EH (cell line): ENCODE data around the gene KIF26B.
A peak's percentile ranks its signal among the peaks of the same experiment; 100 is the strongest.

Source experiments
- DNase-seq: peaks from one replicate; pipeline ENCODE4 v3.0.0-alpha.2; 2015; ENCODE audit warnings: low read depth

KIF26B gene

DNA sequence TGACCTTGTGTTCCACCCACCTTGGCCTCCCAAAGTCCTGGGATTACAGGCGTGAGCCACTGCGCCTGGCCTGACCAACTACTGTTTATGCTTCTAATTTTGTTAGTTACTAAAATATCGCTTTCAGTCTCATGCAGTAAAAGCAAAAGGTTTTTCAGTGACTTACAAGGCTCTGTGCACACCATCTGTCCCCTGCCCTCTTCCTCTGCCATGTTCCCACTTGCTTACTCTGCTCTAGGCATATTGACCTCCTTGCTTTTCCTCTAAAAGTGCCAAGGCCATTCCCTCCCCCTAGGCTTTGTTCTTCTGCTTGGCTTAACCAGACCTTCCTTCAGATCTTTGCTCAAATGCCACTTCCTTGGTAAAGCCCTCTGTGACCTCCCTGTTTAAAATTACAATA, 276.9 kb downstream of the KIF26B start:
- DNase-seq, result no peak

DNA sequence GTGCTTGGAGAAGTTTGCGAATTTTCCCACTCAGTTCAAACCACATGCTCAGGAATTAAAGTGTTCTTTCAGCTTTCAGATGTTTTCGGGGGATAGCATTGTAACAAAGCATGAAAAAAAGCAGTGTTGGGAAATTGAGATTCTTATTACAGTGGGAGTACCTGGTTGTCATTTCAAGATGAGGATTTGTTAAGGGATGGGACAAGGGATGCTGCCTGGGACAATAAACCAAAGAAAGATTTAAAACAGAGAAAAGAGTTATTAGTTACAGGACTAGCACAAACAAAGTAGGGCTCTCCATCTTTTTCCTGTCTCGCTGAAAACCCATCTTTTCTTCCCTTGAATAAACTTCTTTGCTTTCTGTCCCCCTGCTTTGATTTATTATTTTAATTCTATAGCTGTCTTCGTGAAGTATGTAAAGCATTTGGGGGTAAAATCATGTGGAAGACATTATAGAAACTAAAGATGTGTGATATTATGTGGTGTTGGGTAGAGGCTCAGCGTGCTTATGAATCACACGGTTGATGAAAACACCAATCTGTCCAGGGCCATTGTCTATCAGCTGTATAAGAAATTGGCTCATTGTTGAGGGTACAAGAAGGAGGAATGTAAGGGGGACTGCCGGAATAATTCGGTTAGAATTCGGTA, 277.6 kb downstream of the KIF26B start:
- DNase-seq, result no peak

DNA sequence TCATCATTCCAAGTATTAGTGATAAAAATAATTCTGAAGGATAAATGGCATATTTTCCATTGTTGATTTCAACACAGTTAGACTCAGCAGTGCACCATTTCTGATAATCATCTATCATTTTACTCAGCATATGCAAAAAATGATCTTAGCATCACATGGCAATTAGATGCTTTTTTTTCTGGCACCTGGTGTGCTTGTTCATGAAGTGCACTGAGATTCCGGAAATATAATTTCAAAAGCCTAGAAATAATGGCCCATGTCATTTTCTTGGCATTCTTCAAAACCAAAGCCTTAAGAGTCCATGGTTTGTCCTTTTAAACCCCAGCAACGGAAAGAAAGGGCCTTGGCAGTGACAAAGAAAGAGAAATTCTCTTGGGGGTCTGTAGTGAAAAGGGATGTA, 278.8 kb downstream of the KIF26B start:
- no peak for DNase-seq

DNA sequence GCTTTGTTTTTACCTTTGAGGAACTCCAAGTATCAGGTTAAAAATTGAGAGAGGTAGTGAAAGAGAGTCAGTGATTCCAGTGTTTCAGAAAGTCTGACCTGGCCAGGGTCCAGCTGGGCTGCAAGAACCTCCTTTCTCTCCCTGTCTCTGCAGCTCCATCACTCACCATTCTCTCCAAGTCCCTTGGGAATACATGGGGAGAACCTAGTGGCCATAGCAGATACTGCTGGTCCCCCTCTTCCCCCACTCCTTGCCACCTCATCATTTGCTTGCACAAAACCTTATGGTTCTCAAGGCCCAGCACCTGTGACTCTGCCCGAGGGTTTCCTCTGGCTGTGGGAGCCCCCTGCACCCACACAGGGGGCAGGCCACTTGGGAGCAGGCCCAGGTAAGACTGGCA, 279.5 kb downstream of the KIF26B start:
- no peak for DNase-seq

DNA sequence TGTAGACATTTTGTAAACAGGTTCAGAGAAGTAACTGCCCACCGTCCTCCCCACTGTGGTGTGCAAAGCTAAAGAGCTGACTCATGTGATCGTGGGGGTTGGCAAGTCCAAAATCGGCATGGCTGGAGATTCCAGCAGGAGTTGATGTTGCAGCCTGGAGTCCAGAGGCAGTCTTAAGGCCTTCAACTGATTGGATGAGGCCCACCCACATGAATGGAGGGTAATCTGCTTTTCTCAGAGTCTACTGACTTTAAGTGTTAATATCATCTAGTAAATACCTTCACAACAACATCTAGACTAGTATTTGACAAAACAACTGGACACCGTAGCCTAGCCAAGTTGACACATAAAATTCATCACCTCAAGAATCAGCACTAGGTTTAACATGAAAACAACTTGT, 281.6 kb downstream of the KIF26B start:
- DNase-seq, result no peak

DNA sequence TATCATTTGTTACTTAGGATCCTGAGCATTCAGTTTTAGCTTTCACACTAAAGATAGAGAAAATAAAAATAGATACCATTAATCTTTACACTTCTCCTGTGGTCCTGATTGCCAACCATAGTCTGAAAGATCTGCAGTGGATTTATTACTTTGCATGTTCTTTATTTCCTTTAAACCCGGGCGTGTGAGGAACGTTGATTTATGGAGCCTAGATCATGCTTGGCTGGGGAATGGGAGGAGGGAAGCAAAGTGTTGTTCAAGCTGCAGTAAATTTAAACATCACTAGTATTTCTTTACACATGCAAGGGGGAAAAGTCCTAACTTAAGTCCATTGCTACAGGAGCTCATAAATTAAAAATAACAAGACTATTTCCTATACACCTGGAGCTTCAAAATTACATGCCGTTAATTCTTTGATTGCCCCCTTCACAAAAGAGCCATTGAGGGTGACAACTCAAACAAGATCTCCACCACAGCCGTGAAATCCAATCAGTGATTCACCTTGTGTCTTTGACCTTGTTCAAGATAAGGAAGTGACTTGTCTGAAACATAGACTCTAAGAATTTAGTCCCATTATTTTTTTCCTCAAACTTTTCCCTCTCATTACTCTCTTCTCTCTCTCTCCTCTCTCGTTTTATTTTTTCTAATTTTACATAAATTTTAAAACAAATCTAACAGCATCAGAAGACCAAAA, 282.7 kb downstream of the KIF26B start:
- no peak for DNase-seq

DNA sequence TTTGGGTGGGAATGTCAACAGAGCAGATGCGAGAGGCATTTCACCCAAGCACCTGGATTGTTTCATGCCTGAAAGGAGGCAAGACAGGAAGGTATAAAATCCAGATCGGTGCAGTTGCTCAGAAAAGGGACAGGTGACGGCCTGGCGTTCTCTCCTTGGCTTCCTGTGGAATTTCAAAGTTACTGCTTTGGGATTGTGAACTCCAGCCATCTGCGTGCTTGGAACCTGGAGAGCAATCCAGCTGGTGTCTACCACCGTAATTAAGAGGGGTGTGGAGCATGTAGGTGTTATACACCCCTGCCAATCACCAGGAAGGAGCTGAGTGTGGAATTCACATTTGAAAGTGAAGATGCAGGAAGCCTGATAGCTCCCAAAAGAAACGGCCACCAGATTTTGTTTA, 286.1 kb downstream of the KIF26B start:
- no peak for DNase-seq

DNA sequence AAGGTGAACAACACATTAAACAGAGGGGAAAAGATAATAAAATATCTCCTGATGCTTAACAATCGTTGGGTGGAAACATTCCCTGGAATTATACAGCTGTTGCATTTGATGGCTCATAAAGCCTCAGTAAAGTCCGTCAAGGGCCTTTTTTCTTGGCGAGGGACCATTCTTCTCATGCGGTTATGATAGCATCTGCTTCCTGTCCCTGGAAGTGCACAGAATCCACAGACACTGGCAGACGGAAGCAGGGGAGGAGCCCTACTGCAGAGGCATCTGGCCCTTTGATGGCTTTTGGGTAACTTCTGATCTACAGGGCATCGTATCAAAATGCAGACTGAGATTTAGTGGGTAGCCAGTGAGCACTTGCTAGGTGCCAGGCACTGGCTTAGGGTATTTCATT, 286.9 kb downstream of the KIF26B start:
- DNase-seq, result peak; percentile 59

DNA sequence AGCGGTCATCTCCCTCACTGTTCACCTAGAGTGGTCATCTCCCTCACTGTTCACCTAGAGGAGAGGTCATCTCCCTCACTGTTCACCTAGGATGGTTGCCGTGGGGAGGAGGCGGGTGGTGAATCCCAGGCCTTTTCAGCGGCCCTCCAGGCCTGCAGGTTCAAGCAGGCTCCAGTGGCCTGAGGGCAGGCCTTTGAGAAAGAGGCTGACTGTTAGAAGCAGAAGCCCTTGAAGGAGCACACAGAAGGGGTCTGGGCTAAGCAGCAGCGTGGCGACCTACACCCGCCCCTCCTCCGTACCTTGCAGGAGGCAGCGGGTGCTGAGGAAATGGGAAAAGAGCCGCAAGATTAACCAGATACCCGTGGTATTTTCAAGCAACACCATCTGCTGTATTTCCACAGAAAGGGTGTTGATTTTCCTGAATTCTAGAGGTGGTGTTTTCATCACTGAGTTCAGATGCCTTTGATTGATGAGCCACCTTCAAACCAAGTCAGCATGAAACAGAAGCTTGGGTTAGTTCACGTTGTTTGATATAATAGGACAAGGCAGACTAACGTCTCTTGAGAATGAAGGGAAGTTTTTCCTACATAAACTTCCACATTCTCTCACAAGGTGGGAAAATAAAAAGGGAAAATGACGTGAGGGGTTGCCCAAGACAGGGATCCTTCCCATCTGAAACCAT, 289.5 kb downstream of the KIF26B start:
- DNase-seq, result no peak

DNA sequence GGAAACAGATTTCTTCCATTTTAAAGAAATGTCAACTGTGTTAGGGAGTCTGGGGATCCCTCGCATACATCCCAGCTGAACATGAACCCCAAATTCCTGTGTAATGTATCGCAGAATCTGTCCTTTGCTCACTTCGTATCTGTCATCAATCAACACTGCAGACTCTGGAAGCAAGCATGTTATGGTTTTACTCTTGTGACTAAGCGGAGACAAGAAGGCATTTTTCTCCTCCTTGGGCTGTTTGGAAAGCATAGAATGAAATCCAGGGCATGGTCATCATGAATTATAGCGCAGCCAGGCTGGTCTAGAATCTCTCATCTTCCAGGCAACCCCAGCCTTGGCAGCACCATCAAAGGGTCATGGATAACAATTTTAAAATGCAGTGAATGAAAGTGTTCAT, 290.2 kb downstream of the KIF26B start:
- DNase-seq, result no peak

DNA sequence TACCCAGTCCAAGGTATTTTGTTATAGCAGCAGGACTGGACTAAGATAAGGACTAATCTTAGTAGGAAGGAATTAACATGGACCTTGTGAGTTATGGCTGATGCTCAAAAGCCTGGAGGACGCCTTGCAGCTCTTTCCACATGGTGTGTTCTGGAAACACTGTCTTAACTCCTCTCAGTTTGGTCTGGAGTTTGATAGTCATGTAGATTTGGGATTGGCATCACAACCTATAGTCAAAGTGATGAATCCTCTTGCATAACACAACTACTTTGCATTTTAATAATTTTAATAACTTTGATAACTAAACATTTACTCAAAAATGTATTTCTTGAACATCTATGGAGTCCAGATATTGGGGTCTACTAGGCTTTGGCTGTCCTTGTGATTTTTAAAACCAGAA, 293.7 kb downstream of the KIF26B start:
- no peak for DNase-seq

DNA sequence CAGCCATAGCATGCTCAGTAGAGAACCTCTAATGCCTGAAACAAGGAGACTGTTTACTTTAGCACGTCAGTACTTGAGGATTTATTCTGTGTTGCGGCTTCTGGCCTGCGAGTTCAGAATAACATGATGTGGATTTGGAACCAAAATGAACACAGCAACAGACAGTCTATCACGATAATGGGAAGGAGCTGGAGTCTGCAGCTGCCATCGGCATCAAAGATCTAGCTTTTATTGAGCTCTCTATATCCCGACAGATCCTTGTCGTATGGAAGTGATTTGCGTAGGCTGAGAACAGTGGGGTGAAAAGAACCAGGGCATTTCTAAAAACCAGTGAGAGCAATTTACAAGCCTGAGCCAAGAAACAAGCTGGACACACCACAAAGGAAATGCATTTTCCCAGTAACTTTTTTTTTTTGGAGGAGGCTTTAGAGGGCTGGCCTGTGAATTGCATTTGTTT, 294.2 kb downstream of the KIF26B start:
- DNase-seq, result no peak

DNA sequence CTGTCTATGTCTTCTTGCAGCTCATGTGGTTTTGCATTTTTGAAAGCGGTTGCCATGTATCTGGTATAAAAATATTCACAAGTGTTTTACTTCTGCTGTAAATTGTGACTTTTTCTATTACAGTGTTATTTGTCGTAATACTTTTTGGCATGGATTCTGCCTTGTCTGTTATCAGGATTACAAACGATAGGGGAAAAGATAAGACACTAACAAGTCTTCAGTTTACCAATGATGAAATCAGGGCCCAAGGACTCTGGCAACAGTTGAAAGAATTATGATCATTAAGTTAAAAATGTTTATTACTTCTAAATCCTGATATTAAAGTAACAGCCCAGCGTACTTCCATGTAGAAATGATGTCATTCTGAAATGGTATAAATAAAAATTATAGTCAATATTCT, 298.8 kb downstream of the KIF26B start:
- DNase-seq, result no peak

DNA sequence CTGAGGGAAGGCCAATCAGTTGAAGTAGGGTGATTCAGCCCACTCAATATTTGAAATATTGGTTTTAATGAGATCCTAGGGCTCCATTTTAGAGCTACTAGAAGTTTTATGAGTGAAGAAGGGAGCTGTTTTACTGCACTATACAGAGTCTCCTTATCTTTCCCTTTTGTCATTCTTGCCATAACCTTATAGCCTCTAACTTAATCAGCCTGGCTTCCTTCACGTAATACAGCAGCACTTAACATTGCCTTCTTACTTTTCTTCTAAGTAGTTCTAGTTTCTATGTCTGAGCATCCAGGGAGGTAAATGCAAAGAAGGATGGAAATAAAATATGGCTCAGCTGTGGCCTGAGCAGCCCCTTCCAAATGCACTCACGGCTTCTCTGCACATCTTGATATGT, 299.3 kb downstream of the KIF26B start:
- no peak for DNase-seq

DNA sequence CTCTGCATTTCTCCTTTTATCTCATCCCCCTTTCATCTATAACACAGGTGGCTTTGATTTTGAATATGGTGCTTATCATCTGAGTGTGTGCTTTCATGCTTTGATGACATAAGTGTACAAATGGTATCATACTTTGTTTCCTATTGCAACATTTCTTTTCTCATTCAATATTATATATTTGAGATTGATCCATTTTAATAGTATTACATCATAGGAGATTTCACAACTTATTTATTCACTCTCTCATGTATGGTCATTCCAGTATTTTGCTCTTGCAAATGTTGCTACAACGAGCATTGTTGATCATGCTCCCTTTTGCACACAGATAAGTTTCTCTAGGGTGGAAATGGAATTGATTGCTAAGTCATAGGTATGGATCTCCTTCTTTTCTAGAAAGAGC, 302.8 kb downstream of the KIF26B start:
- no peak for DNase-seq

DNA sequence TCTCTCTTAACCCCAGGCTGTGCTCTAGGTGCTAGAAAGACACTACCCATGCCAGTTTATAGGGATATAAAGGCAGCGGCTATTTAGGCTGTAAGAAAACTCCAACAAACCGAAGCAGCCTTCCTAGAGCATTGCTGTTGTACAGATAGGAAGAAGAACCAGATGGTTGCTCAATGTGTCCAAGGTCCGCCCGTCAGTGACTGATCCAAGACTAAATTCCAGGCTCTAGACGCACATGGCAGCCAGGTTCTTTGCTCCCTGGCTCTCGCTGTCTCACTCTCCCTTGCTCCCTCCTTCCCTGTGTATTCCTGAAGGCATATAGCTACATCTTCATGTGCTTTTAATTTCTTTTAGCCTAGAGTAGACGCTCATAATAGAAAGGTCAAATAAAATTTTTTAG, 303.4 kb downstream of the KIF26B start:
- peak; percentile 65 for DNase-seq

DNA sequence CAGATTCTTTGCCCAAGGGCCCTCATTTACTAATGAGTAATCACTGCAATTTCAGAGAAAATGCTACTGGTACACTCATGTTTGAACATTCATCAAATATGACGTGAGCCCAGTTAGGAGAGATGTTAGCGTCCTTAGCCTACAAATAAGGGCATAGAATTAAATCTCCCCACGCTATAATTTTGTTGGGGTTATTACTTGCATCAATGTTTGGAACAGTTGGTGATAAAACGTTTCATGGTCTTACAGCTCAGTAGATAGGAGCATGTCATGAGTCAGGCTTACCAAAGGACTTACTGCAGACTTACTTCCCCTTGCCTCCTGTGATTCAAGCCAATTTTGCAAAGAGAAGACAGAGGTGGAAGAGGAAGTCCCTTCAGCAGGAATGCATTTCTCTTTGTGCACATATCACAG, 304.0 kb downstream of the KIF26B start:
- peak; percentile 84 for DNase-seq

DNA sequence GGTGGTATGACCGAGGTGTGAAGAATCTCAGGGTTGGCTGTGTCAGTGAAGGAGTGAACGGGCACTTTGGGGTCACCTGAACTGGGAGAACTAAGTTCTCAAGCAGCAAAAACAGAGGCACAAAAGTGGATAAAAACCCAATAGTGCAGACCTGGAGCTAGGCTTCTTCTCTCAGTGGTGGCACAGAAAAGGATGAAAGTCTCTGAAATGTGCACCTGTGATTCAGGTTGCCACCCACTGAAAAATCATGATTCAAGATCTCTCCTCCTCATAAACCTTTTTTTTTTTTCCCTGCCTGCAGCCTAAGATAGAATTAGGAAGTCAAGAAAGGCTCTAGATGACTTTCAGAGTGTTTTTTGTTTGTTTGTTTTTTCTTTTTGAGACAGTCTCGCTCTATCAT, 304.8 kb downstream of the KIF26B start:
- DNase-seq, result no peak

DNA sequence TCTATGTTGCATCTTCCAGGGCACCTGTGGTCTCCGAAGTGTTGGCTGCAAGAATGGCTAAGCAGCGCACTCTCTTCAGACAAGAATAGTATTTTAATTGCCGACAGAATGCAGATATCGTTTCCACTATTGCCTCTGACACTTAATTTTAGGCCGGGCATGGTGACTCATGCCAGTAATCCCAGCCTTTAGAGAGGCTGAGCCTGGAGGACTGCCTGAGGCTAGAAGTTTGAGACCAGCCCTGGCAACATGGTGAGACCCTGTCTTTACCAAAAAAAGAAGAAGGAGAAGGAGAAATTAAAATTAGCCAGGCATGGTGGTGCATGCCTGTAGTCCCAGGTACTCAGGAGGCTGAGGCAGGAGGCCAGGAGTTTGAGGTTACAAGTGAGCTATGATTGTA, 306.9 kb downstream of the KIF26B start:
- DNase-seq, result no peak

DNA sequence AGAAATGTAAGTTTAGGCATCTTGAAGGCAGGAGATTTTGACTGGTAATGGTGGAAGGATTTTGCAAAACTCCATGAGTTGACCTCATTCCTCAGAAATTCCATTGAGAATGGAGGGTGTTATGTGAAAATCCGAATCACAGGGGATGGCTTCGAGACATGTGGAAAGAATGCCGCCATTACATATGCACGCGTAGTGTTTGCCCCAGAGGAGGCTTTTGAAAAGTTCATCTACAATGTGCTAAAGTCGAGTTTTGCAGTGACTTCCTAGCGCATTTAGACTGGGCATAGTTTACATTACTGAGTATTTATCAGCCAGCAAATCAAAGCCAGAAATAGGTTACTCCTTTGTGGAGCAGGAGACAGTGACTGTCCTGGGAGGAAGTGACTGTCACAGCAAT, 307.4 kb downstream of the KIF26B start:
- DNase-seq, result peak; percentile 8

DNA sequence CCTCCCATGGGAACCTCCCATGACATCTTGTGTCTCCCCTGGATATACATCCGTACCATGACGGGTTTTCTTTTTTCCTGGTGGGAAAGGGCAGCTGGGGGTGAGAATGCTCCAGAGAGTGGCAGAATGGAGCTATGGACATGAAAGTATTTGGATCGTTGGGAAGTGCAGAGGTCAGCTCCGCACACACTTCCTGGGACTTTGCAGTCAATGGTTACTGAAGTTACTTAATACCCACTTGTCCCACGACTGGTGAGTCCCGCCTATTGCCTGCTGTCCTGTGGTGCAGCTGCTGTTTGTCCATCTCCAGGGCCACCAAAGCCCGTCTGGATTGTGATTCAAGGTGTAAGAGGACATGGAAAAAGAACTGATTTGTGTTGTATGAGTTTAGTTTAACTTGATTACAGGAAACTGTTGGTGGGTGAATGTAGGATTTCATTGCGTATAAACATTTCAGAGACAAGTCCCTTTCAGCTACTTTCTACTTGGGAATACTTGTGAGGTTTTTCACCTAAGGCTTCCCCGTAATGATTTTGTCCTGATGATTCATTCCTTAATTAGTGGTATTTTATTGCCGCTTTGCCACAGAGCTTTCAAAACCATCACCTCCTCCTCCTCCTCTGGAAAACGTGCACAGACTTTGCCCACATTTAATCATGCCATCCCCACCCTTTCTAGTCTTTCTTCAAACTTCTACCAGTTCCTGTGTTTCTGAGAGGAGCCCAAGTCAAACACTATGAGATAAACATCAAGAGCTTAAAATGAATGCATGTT, 308.8 kb downstream of the KIF26B start:
- no peak for DNase-seq

DNA sequence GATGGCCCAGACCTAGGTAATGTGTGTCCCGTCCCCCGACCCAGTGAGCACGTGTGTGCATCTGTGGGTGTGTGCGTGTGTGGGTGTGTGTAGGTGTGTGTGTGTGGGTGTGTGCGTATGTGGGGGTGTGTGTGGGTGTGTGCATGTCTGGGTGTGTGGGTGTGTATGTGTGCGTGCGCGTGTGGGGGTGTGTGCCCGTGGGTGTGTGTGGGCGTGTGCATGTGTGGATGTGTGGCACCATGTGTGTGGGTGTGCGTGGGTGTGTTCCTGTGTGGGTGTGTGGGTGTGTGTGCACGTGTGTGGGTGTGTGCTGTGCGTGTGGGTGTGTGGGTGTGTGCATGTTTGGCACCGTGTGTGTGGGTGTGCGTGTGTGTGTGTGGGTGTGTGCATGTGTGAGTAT, 309.5 kb downstream of the KIF26B start:
- no peak for DNase-seq

DNA sequence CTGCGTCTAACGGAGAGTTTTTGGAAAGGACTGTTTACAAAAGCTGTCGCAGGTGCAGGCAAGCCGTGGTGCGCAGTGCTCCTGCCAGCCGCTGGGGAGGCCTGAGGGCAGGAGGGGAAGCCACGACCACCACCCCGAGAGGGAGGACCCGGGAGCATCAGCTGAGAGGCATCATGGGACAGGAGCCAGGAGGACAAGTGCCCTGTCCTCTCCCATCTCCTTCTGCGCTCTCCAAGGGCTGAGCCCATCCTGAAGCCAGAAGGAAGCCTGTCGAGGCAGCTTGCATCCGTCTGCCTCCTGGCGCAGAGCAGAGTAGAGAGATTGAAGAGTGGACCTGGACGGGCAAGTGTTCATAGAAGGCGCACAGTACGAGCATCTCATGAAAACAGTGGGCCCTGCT, 310.9 kb downstream of the KIF26B start:
- no peak for DNase-seq
